PC-3 (cell line): ENCODE data around the gene C16orf96. TPM values are rescaled to one million over a fixed set of nuclear protein-coding genes. Genes with fewer than 3 reads are reported as not detected.
A peak's percentile ranks its signal among the peaks of the same experiment; 100 is the strongest.

ENCODE experiments used
- ATAC-seq: fragments of 200-7000 bp; cut with Tn5 transposase; 2 replicates; pipeline ENCODE4 v1.9.1; 2020; ENCODE audit warnings: mild to moderate bottlenecking, moderate library complexity
- Bru-seq: library from RNA; stranded (reverse); fragments of 400-500 nt; gene quantifications from one replicate; lab custom pipeline; 2021; lab: Mats Ljungman, UMichigan
- BruChase-seq, 2 experiments: library from RNA; stranded (reverse); fragments of 400-500 nt; gene quantifications; one replicate each; lab custom pipeline; 2021; lab: Mats Ljungman, UMichigan
- BruUV-seq: library from RNA; stranded (reverse); fragments of 400-500 nt; replicated peaks from 2 replicates; lab custom pipeline; 2021; lab: Mats Ljungman, UMichigan
- CTCF ChIA-PET: fragments of 300-600 bp; sonication (Branson Sonifier 250); formaldehyde crosslinking; loops from one replicate; lab custom pipeline; 2022; ENCODE audit warnings: antibody characterized with exemption; lab: Charles Lee
- POLR2A ChIA-PET: fragments of 300-600 bp; sonication (Branson Sonifier 250); formaldehyde crosslinking; loops from one replicate; lab custom pipeline; 2022; ENCODE audit warnings: antibody characterized with exemption; ENCODE audit not compliant: unreplicated experiment; lab: Charles Lee
- DNase-seq: peaks from one replicate; pipeline ENCODE4 v3.0.0-alpha.2; 2015
- H2AFZ ChIP-seq: fragments of 300-600 bp; sonication (generic); 2 replicates; pipeline ENCODE4 v1.6.0; 2016; ENCODE audit warnings: antibody characterized with exemption, low read length
- H3F3A ChIP-seq: fragments of 300-600 bp; sonication (generic); one replicate; pipeline ENCODE4 v1.6.0; 2017; ENCODE audit warnings: antibody characterized with exemption, low read length, control low read depth, mild to moderate bottlenecking; ENCODE audit not compliant: unreplicated experiment
- H3K27ac ChIP-seq: fragments of 300-600 bp; sonication (generic); 2 replicates; pipeline ENCODE4 v1.5.1; 2016; ENCODE audit warnings: mild to moderate bottlenecking, low read length
- H3K27me3 ChIP-seq: fragments of 300-600 bp; sonication (generic); 2 replicates; pipeline ENCODE4 v1.6.1; 2016; ENCODE audit warnings: low read length, mixed read lengths
- H3K36me3 ChIP-seq: fragments of 300-600 bp; sonication (generic); 2 replicates; pipeline ENCODE4 v1.6.1; 2016; ENCODE audit warnings: low read depth, mixed run types, low read length, mixed read lengths
- H3K4me1 ChIP-seq: fragments of 300-600 bp; sonication (generic); 2 replicates; pipeline ENCODE4 v1.5.1; 2016; ENCODE audit warnings: low read length; ENCODE audit not compliant: insufficient read depth
- H3K4me2 ChIP-seq: fragments of 300-600 bp; sonication (generic); 2 replicates; pipeline ENCODE4 v1.6.0; 2016; ENCODE audit warnings: low read length
- H3K4me3 ChIP-seq: fragments of 300-600 bp; sonication (generic); 2 replicates; pipeline ENCODE4 v1.5.1; 2016; ENCODE audit warnings: mild to moderate bottlenecking, low read length, mixed read lengths
- H3K79me2 ChIP-seq: fragments of 300-600 bp; sonication (generic); 2 replicates; pipeline ENCODE4 v1.6.1; 2017; ENCODE audit warnings: low read length, mixed read lengths
- H3K9ac ChIP-seq: fragments of 300-600 bp; sonication (generic); 2 replicates; pipeline ENCODE4 v1.6.0; 2016; ENCODE audit warnings: mild to moderate bottlenecking, low read length
- H3K9me2 ChIP-seq: fragments of 300-600 bp; sonication (generic); replicated peaks from 2 replicates; pipeline ENCODE4 v1.6.1; 2016; ENCODE audit warnings: mixed run types, low read length, mixed read lengths
- H3K9me3 ChIP-seq: fragments of 300-600 bp; sonication (generic); 2 replicates; pipeline ENCODE4 v1.6.1; 2016; ENCODE audit warnings: low read length, mixed read lengths
- H4K20me1 ChIP-seq: fragments of 300-600 bp; sonication (generic); 2 replicates; pipeline ENCODE4 v1.6.1; 2016; ENCODE audit warnings: low read length, mixed read lengths
- EZH2 ChIP-seq: fragments of 300-600 bp; sonication (generic); IDR thresholded peaks from one replicate; pipeline ENCODE4 v1.6.1; 2017; ENCODE audit warnings: antibody characterized with exemption, mild to moderate bottlenecking, low read length; ENCODE audit not compliant: unreplicated experiment
- EZH2phosphoT487 ChIP-seq: fragments of 300-600 bp; sonication (generic); IDR thresholded peaks from 2 replicates; pipeline ENCODE4 v1.6.1; 2018; ENCODE audit warnings: mild to moderate bottlenecking, antibody characterized with exemption, low read length, borderline replicate concordance
- intact Hi-C: fragments of 100-400 bp; cut with micrococcal nuclease; formaldehyde crosslinking; loops from 2 replicates; pipeline ENCODE4 v1.9.0; 2023
- long read RNA-seq: library from polyadenylated mRNA; unstranded; transcript quantifications from one replicate; pipeline ENCODE4 v2.0.0, GENCODE V29; 2021; ENCODE audit not compliant: unreplicated experiment
- total RNA-seq: library from RNA; depleted of rRNA; stranded (reverse); fragments of >200 nt; gene quantifications from 2 replicates; pipeline ENCODE4 v1.2.3, GENCODE V29; 2014; rRNA removed
- TF ChIP-seq, protein P1 (sequence below): fragments of 300-600 bp; sonication (generic); conservative IDR thresholded peaks from 2 replicates; pipeline ENCODE4 v1.5.1; 2017; ENCODE audit warnings: antibody characterized with exemption, low read depth, mild to moderate bottlenecking, low read length

C16orf96 gene
- total RNA-seq (not detected in 2 replicates), Bru-seq, nascent RNA (percentile 2 among the genes with signal in this experiment), BruChase-seq, experiment 1, labeled RNA remaining after a 6-hour chase (percentile 11 among the genes with signal in this experiment), BruChase-seq, experiment 2, labeled RNA remaining after a 2-hour chase (percentile 6 among the genes with signal in this experiment)
- long read RNA-seq, result 0 reads

GRCh38 chr16:4556112-4556511 is at the start of gene C16orf96:
C16orf96 (plus strand) TSS chr16:4556340; CDS start chr16:4556490, 150 bp downstream.
- Histone ChIP-seq H3K4me2 (no peak within 1 kb of the TSS), H3K27ac (no peak within 1 kb of the TSS), H3K9me3 (no peaks in the 10 kb centered on the region), H3K4me3 (no peak within 1 kb of the TSS), H3K9me2 (no peaks in the 10 kb centered on the region), H3K79me2 (no peaks in the 10 kb centered on the region), H4K20me1 (no peaks in the 10 kb centered on the region), H2AFZ (no peak within 1 kb of the TSS), H3K27me3 (no peaks in the 10 kb centered on the region), H3K9ac (no peak within 1 kb of the TSS), H3K36me3 (no peaks in the 10 kb centered on the region), H3F3A (no peaks in the 10 kb centered on the region), H3K4me1 (no peaks in the 10 kb centered on the region)
- BruUV-seq, result no TSS peak
- TF ChIP-seq, protein P1, sequence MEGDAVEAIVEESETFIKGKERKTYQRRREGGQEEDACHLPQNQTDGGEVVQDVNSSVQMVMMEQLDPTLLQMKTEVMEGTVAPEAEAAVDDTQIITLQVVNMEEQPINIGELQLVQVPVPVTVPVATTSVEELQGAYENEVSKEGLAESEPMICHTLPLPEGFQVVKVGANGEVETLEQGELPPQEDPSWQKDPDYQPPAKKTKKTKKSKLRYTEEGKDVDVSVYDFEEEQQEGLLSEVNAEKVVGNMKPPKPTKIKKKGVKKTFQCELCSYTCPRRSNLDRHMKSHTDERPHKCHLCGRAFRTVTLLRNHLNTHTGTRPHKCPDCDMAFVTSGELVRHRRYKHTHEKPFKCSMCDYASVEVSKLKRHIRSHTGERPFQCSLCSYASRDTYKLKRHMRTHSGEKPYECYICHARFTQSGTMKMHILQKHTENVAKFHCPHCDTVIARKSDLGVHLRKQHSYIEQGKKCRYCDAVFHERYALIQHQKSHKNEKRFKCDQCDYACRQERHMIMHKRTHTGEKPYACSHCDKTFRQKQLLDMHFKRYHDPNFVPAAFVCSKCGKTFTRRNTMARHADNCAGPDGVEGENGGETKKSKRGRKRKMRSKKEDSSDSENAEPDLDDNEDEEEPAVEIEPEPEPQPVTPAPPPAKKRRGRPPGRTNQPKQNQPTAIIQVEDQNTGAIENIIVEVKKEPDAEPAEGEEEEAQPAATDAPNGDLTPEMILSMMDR, result no peak
- no peak for TF ChIP-seq EZH2phosphoT487
- no peak for TF ChIP-seq EZH2
- no peak for DNase-seq
- intact Hi-C loops, result no loop called here
- ChIA-PET CTCF (interaction anchor here (0.6 kb wide), 1 partner anchor 9 kb away, joined by 3 read pairs; no protein-coding TSS in a partner anchor), POLR2A (no interaction called here)
- ATAC-seq, result no peak

GRCh38 chr16:4506450-4506849 is 49.7 kb upstream of the C16orf96 start:
- Histone ChIP-seq H3K79me2 (peaks cover 24% of the 10 kb centered on the region), H3K9ac (no peak overlapping the region), H4K20me1 (peaks cover 3% of the 10 kb centered on the region; the same call in 1 of the 2 replicates), H3F3A (no peaks in the 10 kb centered on the region), H3K4me2 (no peak overlapping the region), H3K27me3 (no peaks in the 10 kb centered on the region), H3K36me3 (peaks cover 7% of the 10 kb centered on the region; the same call in 1 of the 2 replicates), H3K9me3 (no peaks in the 10 kb centered on the region), H3K27ac (no peak overlapping the region), H3K4me1 (peaks cover 6% of the 10 kb centered on the region), H3K9me2 (no peaks in the 10 kb centered on the region), H3K4me3 (no peak overlapping the region), H2AFZ (no peak overlapping the region)
- CTCF ChIA-PET, result interaction anchor here (0.6 to 2.2 kb wide), 3 partner anchors 30 to 119 kb away, joined by 3 to 13 read pairs (median 3); no protein-coding TSS in a partner anchor
- intact Hi-C loops, result loop anchor here (1.0 kb wide), 2 partner anchors 42 to 79 kb away; no protein-coding TSS in a partner anchor
- ATAC-seq (peak; percentile 95), DNase-seq (peak; percentile 74)
- TF ChIP-seq, protein P1, result peak; percentile 85
- no peak for TF ChIP-seq EZH2
- POLR2A ChIA-PET, result no interaction called here
- no TSS peak for BruUV-seq
